HepG2 (cell line): Measurements from ENCODE around the gene LAMB4. TPM values are rescaled to one million over a fixed set of nuclear protein-coding genes. Genes with fewer than 3 reads are reported as not detected.

Experiments used
- CC2D1A ChIP-seq: sonication (generic); formaldehyde crosslinking; IDR thresholded peaks from 2 replicates; pipeline ENCODE4 v1.8.1; 2023; ENCODE audit warnings: mild to moderate bottlenecking, missing genetic modification reagents
- CREM ChIP-seq, 2 experiments: sonication (generic) in 1 of 2; formaldehyde crosslinking in 1 of 2; IDR thresholded peaks; 2 replicates each; pipeline versions ENCODE4 v1.4.0 to v1.6.1; 2016 to 2020; ENCODE audit warnings: antibody characterized with exemption in 1 of 2, mild to moderate bottlenecking in 1 of 2, missing genetic modification reagents in 1 of 2
- FOXK2 ChIP-seq: fragments of 450-650 bp; IDR thresholded peaks from 2 replicates; pipeline ENCODE4 v1.6.1; 2016
- GTF2F1 ChIP-seq: fragments of 150-350 bp; IDR thresholded peaks from 2 replicates; pipeline ENCODE4 v1.6.1; 2014; ENCODE audit warnings: low read length
- KMT2B ChIP-seq: IDR thresholded peaks from 2 replicates; pipeline ENCODE4 v1.6.1; 2016; ENCODE audit warnings: missing genetic modification reagents, missing compliant biosample characterization
- NFE2L1 ChIP-seq: sonication (generic); formaldehyde crosslinking; IDR thresholded peaks from 2 replicates; pipeline ENCODE4 v1.4.0; 2020; ENCODE audit warnings: missing genetic modification reagents, mild to moderate bottlenecking, borderline replicate concordance
- NR1H2 ChIP-seq: sonication (generic); formaldehyde crosslinking; IDR thresholded peaks from 2 replicates; pipeline ENCODE4 v1.8.1; 2022; ENCODE audit warnings: low read depth, missing genetic modification reagents, borderline replicate concordance
- RELA ChIP-seq: sonication (generic); formaldehyde crosslinking; IDR thresholded peaks from 2 replicates; pipeline ENCODE4 v1.4.0; 2020; ENCODE audit warnings: missing genetic modification reagents
- SAFB2 ChIP-seq: sonication (generic); formaldehyde crosslinking; IDR thresholded peaks from 2 replicates; pipeline ENCODE4 v1.5.1; 2020; ENCODE audit warnings: missing genetic modification reagents, low read depth, mild to moderate bottlenecking, borderline replicate concordance
- SP5 ChIP-seq: IDR thresholded peaks from 2 replicates; pipeline ENCODE4 v1.6.1; 2016; ENCODE audit warnings: low read depth, borderline replicate concordance
- YEATS4 ChIP-seq: sonication (generic); formaldehyde crosslinking; IDR thresholded peaks from 2 replicates; pipeline ENCODE4 v1.4.0; 2020; ENCODE audit warnings: missing genetic modification reagents, borderline replicate concordance
- ZBTB14 ChIP-seq: sonication (generic); formaldehyde crosslinking; IDR thresholded peaks from 2 replicates; pipeline ENCODE4 v1.4.0; 2020; ENCODE audit warnings: missing genetic modification reagents
- ZBTB21 ChIP-seq: sonication (generic); formaldehyde crosslinking; IDR thresholded peaks from 2 replicates; pipeline ENCODE4 v1.4.0; 2020; ENCODE audit warnings: missing genetic modification reagents
- ZFP1 ChIP-seq: IDR thresholded peaks from 2 replicates; pipeline ENCODE4 v1.6.1; 2016
- ZFP37 ChIP-seq: sonication (generic); formaldehyde crosslinking; IDR thresholded peaks from 2 replicates; pipeline ENCODE4 v1.4.0; 2020; ENCODE audit warnings: missing genetic modification reagents, borderline replicate concordance
- ZIK1 ChIP-seq: sonication (generic); formaldehyde crosslinking; IDR thresholded peaks from 2 replicates; pipeline ENCODE4 v1.5.0; 2020; ENCODE audit warnings: mild to moderate bottlenecking, low read depth, missing genetic modification reagents, borderline replicate concordance
- ZNF432 ChIP-seq: sonication (generic); formaldehyde crosslinking; IDR thresholded peaks from 2 replicates; pipeline ENCODE4 v1.5.0; 2020; ENCODE audit warnings: missing genetic modification reagents, mild to moderate bottlenecking, borderline replicate concordance
- ZNF460 ChIP-seq: sonication (generic); formaldehyde crosslinking; IDR thresholded peaks from 2 replicates; pipeline ENCODE4 v1.5.1; 2020; ENCODE audit warnings: missing genetic modification reagents, mild to moderate bottlenecking, borderline replicate concordance
- ZNF788 ChIP-seq: sonication (generic); formaldehyde crosslinking; IDR thresholded peaks from 2 replicates; pipeline ENCODE4 v1.5.0; 2020; ENCODE audit warnings: mild to moderate bottlenecking, missing genetic modification reagents, borderline replicate concordance
- polyA plus RNA-seq, 8 experiments: library from polyadenylated mRNA; depleted of rRNA in 3 of 8; stranded (reverse) in 7 of 8; unstranded in 1 of 8; fragments of >200 nt; fragmentation: Illumina TruSeq in 4 of 8; extraction: Trizol in 4 of 8; gene quantifications; 2 replicates each; pipeline versions ENCODE4 v1.2.1 to v1.2.3, GENCODE V29; 2011 to 2016; ENCODE audit warnings: low read depth in 4 of 8, missing spikeins in 1 of 8, mixed read lengths in 1 of 8; ENCODE audit not compliant: insufficient read depth in 1 of 8
- total RNA-seq, 5 experiments: library from RNA; depleted of rRNA; stranded (reverse); fragments of >200 nt; fragmentation: Illumina TruSeq; extraction: Trizol; gene quantifications; 2 replicates each; pipeline ENCODE4 v1.2.3, GENCODE V29; 2016; ENCODE audit warnings: low read depth in 1 of 5
- TF ChIP-seq, protein P1 (sequence below): sonication (generic); formaldehyde crosslinking; IDR thresholded peaks from 2 replicates; pipeline ENCODE4 v1.5.1; 2020; ENCODE audit warnings: missing genetic modification reagents, mild to moderate bottlenecking, borderline replicate concordance
- TF ChIP-seq, protein P2 (sequence below): sonication (generic); formaldehyde crosslinking; IDR thresholded peaks from 2 replicates; pipeline ENCODE4 v1.4.0; 2020; ENCODE audit warnings: missing genetic modification reagents, borderline replicate concordance
- TF ChIP-seq, protein P3 (sequence below): sonication (generic); formaldehyde crosslinking; conservative IDR thresholded peaks from 2 replicates; pipeline ENCODE4 v1.4.0; 2020; ENCODE audit warnings: missing genetic modification reagents

LAMB4 gene
- total and polyA plus RNA-seq, 2 of the 13 experiments (the other 11 are each of a cell fraction or from before 2014, with no cell fraction given), result 0.05 TPM; not detected in 1

GRCh38 chr7:108012499-108013430 is 117.4 kb downstream of the LAMB4 start (continued):
- TF ChIP-seq, protein P1, sequence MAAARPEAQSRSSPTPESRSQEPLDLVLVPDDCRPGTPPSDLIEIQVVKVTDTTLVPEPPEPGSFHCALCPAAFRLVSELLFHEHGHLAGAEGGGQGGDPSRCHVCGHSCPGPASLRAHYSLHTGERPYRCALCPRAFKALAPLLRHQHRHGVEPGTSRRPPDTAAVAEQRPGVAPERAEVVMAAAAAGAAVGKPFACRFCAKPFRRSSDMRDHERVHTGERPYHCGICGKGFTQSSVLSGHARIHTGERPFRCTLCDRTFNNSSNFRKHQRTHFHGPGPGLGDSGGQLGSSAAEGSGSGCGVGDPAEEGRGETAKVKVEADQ (CRISPR knock-in tag), result no peak
- TF ChIP-seq ZNF432 (CRISPR knock-in tag), result no peak
- TF ChIP-seq FOXK2, result peak; percentile 21; the same call in 1 of the 2 replicates
- TF ChIP-seq ZBTB21, result peak; percentile 25; the same call in 1 of the 2 replicates
- TF ChIP-seq SP5 (CRISPR knock-in tag), result no peak
- TF ChIP-seq, protein P2, sequence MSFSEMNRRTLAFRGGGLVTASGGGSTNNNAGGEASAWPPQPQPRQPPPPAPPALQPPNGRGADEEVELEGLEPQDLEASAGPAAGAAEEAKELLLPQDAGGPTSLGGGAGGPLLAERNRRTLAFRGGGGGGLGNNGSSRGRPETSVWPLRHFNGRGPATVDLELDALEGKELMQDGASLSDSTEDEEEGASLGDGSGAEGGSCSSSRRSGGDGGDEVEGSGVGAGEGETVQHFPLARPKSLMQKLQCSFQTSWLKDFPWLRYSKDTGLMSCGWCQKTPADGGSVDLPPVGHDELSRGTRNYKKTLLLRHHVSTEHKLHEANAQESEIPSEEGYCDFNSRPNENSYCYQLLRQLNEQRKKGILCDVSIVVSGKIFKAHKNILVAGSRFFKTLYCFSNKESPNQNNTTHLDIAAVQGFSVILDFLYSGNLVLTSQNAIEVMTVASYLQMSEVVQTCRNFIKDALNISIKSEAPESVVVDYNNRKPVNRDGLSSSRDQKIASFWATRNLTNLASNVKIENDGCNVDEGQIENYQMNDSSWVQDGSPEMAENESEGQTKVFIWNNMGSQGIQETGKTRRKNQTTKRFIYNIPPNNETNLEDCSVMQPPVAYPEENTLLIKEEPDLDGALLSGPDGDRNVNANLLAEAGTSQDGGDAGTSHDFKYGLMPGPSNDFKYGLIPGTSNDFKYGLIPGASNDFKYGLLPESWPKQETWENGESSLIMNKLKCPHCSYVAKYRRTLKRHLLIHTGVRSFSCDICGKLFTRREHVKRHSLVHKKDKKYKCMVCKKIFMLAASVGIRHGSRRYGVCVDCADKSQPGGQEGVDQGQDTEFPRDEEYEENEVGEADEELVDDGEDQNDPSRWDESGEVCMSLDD, result no peak
- TF ChIP-seq YEATS4 (CRISPR knock-in tag), result no peak
- no peak for TF ChIP-seq ZBTB14 (CRISPR knock-in tag)
- TF ChIP-seq CC2D1A (CRISPR knock-in tag), result no peak
- TF ChIP-seq ZNF788 (CRISPR knock-in tag), result no peak
- TF ChIP-seq ZIK1 (CRISPR knock-in tag), result no peak
- no peak for TF ChIP-seq ZFP1
- TF ChIP-seq KMT2B (CRISPR knock-in tag), result 0 out of 2 replicates have a peak, but pooled peaks have one; percentile 22
- TF ChIP-seq RELA (CRISPR knock-in tag), result no peak
- no peak for TF ChIP-seq GTF2F1
- no peak; the same call in 1 of the 2 replicates for TF ChIP-seq SAFB2 (CRISPR knock-in tag)
- no peak for TF ChIP-seq NR1H2 (CRISPR knock-in tag)
- TF ChIP-seq, protein P3, sequence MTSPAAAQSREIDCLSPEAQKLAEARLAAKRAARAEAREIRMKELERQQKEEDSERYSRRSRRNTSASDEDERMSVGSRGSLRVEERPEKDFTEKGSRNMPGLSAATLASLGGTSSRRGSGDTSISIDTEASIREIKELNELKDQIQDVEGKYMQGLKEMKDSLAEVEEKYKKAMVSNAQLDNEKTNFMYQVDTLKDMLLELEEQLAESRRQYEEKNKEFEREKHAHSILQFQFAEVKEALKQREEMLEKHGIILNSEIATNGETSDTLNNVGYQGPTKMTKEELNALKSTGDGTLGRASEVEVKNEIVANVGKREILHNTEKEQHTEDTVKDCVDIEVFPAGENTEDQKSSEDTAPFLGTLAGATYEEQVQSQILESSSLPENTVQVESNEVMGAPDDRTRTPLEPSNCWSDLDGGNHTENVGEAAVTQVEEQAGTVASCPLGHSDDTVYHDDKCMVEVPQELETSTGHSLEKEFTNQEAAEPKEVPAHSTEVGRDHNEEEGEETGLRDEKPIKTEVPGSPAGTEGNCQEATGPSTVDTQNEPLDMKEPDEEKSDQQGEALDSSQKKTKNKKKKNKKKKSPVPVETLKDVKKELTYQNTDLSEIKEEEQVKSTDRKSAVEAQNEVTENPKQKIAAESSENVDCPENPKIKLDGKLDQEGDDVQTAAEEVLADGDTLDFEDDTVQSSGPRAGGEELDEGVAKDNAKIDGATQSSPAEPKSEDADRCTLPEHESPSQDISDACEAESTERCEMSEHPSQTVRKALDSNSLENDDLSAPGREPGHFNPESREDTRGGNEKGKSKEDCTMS (CRISPR knock-in tag), result no peak
- TF ChIP-seq ZFP37 (CRISPR knock-in tag), result no peak
- peak; percentile 63; the same call in 1 of the 2 replicates for TF ChIP-seq CREM (IDR thresholded peaks at IDR 0.05)
- TF ChIP-seq CREM (CRISPR knock-in tag; IDR thresholded peaks at IDR 0.05), result no peak
- no peak for TF ChIP-seq NFE2L1 (CRISPR knock-in tag)
- no peak for TF ChIP-seq ZNF460
